Measurements from ENCODE around the gene KCTD4.
"Not testable (repeated sequence)": the region's sequence is repeated elsewhere in the genome, so short reads cannot be mapped to it uniquely, and the experiment has no call there.

The KCTD4 gene

DNA sequence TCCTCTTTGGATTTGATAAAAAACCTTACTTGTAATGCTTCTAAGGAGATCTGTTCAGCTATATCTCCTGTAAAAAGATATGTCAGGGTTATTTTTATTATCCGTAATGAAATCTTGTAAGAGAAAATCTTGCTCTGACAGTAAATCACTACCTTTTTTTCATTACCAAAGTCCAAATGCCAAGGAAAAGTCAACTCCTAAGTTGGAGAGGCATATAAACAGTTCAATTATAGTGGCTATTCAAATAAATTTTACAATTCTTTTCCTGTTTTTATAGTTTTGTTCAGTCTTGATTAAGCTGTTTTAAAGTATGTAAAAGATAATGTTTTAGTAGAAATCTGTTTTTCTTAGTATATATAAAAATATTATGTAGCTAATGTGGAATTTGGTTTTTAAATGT, 9.0 kb downstream of the KCTD4 start:
- Histone ChIP-seq H3K4me1 (ENCODE audit: control insufficient read depth, low read depth, low read length) (peaks cover 6% of the 10 kb centered on the region), H3K9ac (ENCODE audit: low read length) (no peak overlapping the region), H3K4me3 (ENCODE audit: low read length) (no peak overlapping the region), H3K9me3 (ENCODE audit: control insufficient read depth, low read depth, low read length) (no peaks in the 10 kb centered on the region), H3K27me3 (ENCODE audit: control insufficient read depth, insufficient read depth, low read length) (no peaks in the 10 kb centered on the region), H3K27ac (ENCODE audit: low read length) (no peak overlapping the region), H3K36me3 (ENCODE audit: control insufficient read depth, low read depth, low read length) (no peaks in the 10 kb centered on the region)

DNA sequence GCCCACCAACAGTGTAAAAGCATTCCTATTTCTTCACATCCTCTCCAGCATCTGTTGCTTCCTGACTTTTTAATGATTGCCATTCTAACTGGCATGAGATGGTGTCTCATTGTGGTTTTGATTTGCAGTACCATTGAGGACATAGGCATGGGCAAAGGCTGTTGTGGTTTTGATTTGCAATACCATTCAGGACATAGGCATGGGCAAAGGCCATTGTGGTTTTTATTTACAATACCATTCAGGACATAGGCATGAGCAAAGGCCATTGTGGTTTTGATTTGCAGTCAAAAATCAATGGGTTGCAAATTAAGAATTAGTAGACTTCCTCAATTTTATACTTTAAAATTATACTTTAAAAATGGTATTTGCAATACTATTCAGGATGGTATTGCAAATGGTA, 11.3 kb downstream of the KCTD4 start:
- H3K9ac ChIP-seq (ENCODE audit: low read length); H3K4me3 ChIP-seq (ENCODE audit: low read length); H3K36me3 ChIP-seq (ENCODE audit: control insufficient read depth, low read depth, low read length); H3K4me1 ChIP-seq (ENCODE audit: control insufficient read depth, low read depth, low read length); H3K9me3 ChIP-seq (ENCODE audit: control insufficient read depth, low read depth, low read length); H3K27me3 ChIP-seq (ENCODE audit: control insufficient read depth, insufficient read depth, low read length); H3K27ac ChIP-seq (ENCODE audit: low read length): not testable (repeated sequence)

DNA sequence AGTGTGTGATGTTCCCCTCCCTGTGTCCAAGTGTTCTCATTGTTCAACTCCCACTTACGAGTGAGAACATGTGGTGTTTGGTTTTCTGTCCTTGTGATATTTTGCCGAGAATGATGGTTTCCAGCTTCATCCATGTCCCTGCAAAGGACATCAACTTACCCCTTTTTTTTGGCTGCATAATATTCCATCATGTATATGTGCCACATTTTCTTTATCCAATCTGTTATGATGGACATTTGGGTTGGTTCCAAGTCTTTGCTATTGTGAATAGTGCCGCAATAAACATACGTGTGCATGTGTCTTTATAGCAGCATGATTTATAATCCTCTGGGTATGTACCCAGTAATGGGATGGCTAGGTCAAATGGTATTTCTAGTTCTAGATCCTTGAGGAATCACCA, 11.8 kb downstream of the KCTD4 start:
- not testable (repeated sequence) for H3K4me3 ChIP-seq (ENCODE audit: low read length); H3K36me3 ChIP-seq (ENCODE audit: control insufficient read depth, low read depth, low read length); H3K9ac ChIP-seq (ENCODE audit: low read length); H3K27ac ChIP-seq (ENCODE audit: low read length); H3K4me1 ChIP-seq (ENCODE audit: control insufficient read depth, low read depth, low read length); H3K27me3 ChIP-seq (ENCODE audit: control insufficient read depth, insufficient read depth, low read length); H3K9me3 ChIP-seq (ENCODE audit: control insufficient read depth, low read depth, low read length)

DNA sequence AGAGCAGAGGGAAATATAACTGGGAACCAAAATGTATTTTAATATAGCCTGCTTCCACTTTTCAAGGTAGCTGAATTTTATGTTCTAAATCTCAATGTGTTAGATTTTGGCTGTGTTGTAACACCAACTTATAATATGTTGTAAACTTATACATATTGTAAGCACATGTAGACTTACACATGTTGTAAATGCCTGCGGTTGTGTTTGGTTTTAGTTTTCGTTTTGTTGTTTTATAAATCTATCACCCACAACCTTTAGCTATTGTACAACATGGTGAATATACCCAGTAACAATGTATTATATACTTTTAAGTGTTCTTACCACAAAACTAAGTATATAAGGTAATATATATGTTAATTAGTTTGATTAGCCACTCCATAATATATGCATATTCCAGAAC, 15.6 kb downstream of the KCTD4 start:
- H3K36me3 ChIP-seq (ENCODE audit: control insufficient read depth, low read depth, low read length), result no peaks in the 10 kb centered on the region
- H3K27ac ChIP-seq (ENCODE audit: low read length), result no peak overlapping the region
- H3K4me1 ChIP-seq (ENCODE audit: control insufficient read depth, low read depth, low read length), result no peaks in the 10 kb centered on the region
- no peak overlapping the region for H3K4me3 ChIP-seq (ENCODE audit: low read length)
- H3K9ac ChIP-seq (ENCODE audit: low read length), result no peak overlapping the region
- H3K9me3 ChIP-seq (ENCODE audit: control insufficient read depth, low read depth, low read length), result no peaks in the 10 kb centered on the region
- no peaks in the 10 kb centered on the region for H3K27me3 ChIP-seq (ENCODE audit: control insufficient read depth, insufficient read depth, low read length)

DNA sequence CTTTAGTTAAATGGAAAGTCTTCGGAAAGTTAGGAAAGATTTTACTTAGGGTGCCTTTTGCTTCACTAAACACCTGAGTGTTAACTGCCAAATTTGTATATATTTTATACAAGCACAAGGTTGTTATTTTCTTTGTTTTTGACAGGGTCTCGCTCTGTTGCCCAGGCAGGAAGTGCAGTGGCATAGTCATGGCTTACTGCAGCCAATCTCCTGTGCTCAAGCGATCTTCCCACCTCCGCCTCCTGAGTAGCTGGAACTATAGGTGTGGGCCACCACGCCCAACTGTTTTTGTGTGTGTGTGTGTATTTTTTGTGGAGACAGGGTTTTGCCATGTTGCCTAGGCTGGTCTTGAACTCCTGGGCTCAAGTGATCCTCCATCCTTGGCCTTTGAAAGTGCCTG, 16.2 kb downstream of the KCTD4 start:
- Histone ChIP-seq H3K36me3 (ENCODE audit: control insufficient read depth, low read depth, low read length) (no peaks in the 10 kb centered on the region), H3K27me3 (ENCODE audit: control insufficient read depth, insufficient read depth, low read length) (no peaks in the 10 kb centered on the region), H3K4me3 (ENCODE audit: low read length) (no peak overlapping the region), H3K9me3 (ENCODE audit: control insufficient read depth, low read depth, low read length) (no peaks in the 10 kb centered on the region), H3K27ac (ENCODE audit: low read length) (no peak overlapping the region), H3K9ac (ENCODE audit: low read length) (no peak overlapping the region), H3K4me1 (ENCODE audit: control insufficient read depth, low read depth, low read length) (no peaks in the 10 kb centered on the region)

DNA sequence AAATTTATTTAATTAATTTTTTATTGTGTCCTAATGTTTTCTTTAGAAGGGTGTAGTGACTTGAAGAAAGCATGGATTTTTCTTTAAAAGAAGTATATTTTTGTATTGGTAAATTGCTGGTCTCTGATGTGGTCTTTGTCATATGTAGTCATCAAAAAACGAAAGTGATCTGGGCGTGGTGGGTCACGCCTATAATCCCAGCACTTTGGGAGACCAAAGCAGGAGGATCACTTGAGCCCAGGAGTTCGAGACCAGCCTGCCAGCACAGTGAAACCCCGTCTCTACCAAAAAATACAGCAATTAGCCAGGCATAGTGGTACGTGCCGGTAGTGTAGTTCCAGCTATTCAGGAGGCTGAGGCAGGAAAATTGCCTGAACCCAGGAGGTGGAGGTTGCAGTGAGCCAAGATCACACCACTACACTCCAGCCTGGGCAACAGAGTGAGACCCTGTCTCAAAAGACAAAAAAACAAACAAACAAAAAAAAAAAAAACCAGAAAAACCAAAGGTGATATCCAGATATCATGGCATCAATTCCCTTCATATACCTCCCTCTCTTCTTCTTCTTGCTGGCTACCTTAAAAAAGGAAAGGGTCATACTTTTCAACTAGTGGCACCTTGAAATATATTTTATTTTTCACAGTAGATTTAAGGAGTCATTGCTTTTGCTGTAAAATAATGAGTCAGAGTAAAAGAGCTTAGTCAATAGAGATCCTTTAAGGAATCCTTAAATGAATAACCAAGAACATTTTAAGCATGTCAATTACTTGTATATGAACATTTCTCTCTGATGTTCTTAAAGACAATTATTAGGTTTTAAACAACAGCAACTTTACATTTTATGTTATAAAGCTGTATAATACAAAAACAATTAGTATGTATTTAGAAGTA, 19.9 kb downstream of the KCTD4 start:
- no peaks in the 10 kb centered on the region for H3K36me3 ChIP-seq (ENCODE audit: control insufficient read depth, low read depth, low read length)
- no peak overlapping the region for H3K27ac ChIP-seq (ENCODE audit: low read length)
- H3K9ac ChIP-seq (ENCODE audit: low read length), result no peak overlapping the region
- no peaks in the 10 kb centered on the region for H3K9me3 ChIP-seq (ENCODE audit: control insufficient read depth, low read depth, low read length)
- H3K27me3 ChIP-seq (ENCODE audit: control insufficient read depth, insufficient read depth, low read length), result no peaks in the 10 kb centered on the region
- H3K4me3 ChIP-seq (ENCODE audit: low read length), result no peak overlapping the region
- no peaks in the 10 kb centered on the region for H3K4me1 ChIP-seq (ENCODE audit: control insufficient read depth, low read depth, low read length)

DNA sequence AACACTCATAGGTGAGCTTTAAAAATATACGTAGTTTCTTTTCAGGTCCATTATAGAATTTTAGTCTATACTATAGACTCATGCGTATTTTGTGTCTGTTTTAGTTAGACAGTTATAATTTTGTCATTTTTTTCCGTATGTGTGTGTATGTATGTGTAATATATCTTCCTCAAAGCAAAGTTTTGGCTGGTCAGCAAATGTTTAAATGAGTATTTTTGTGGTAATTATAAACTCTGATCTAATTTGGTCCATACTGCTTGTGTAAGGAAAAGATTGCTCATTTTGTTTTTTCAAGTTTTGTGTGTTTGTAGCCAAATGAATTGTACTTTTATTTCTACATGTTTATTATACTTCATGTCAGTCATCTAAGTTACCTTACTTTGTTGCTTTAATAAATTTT, 20.5 kb downstream of the KCTD4 start:
- Histone ChIP-seq H3K4me1 (ENCODE audit: control insufficient read depth, low read depth, low read length) (no peaks in the 10 kb centered on the region), H3K4me3 (ENCODE audit: low read length) (no peak overlapping the region), H3K27me3 (ENCODE audit: control insufficient read depth, insufficient read depth, low read length) (no peaks in the 10 kb centered on the region), H3K9ac (ENCODE audit: low read length) (no peak overlapping the region), H3K27ac (ENCODE audit: low read length) (no peak overlapping the region), H3K36me3 (ENCODE audit: control insufficient read depth, low read depth, low read length) (no peaks in the 10 kb centered on the region), H3K9me3 (ENCODE audit: control insufficient read depth, low read depth, low read length) (no peaks in the 10 kb centered on the region)

DNA sequence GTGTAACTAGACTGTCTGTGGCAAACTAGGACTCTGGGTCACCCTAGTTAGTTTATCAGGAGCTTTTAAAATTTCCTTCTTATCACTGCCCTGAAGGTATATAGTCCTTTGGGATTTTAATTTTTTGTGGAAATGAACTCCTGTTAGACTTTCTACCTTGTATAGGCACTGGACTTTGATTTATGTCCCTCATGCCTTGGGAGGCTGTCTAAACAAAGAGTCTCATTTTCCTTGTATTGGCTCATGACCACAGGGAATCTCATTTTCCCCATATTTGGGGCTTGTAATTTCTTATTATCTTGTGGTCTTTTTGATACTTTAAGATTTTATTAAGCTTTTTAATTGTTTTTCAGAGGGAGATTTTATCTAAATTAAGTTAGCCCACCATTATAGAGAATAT, 21.4 kb downstream of the KCTD4 start:
- H3K27ac ChIP-seq (ENCODE audit: low read length), result no peak overlapping the region
- no peak overlapping the region for H3K9ac ChIP-seq (ENCODE audit: low read length)
- no peaks in the 10 kb centered on the region for H3K4me1 ChIP-seq (ENCODE audit: control insufficient read depth, low read depth, low read length)
- no peak overlapping the region for H3K4me3 ChIP-seq (ENCODE audit: low read length)
- no peaks in the 10 kb centered on the region for H3K36me3 ChIP-seq (ENCODE audit: control insufficient read depth, low read depth, low read length)
- no peaks in the 10 kb centered on the region for H3K9me3 ChIP-seq (ENCODE audit: control insufficient read depth, low read depth, low read length)
- no peaks in the 10 kb centered on the region for H3K27me3 ChIP-seq (ENCODE audit: control insufficient read depth, insufficient read depth, low read length)

DNA sequence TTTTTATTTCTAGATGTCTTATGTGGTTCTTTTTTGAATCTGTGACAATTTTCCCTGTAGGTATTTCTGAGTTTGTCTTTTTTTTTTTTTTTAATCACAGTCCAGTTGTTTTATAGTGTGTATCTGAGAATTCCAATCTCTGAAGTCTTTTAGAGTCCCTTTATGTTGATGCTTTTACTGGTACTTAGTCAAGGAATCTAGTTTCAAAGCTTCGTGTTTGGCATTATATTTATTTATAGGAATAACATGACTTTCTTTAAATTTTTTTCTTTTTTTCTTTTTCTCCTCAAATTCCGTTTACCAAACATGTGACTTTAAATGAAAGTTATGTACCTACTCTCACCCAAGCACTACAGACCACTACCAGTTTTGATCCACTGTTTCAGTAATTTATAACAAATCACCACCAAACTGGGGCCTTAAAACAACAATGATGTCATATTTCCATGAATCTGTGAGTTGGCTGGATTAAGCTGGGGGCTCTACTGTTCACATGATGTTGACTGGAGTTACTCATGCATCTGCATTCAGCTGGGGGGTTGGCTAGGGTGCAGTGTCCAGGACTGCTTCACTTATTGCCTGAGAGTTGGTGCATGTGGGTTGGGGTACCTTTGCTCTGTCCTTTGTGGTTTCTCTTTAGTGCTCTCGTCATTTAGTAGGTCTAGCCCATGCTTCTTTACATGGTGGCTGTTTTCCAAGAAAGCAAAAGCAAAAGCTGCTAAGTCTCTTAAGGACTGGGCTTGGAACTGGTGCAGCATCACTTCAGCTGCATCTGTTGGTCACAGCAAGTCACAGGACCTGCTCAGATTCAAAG, 22.3 kb downstream of the KCTD4 start:
- H3K4me1 ChIP-seq (ENCODE audit: control insufficient read depth, low read depth, low read length), result no peaks in the 10 kb centered on the region
- no peak overlapping the region for H3K27ac ChIP-seq (ENCODE audit: low read length)
- no peak overlapping the region for H3K4me3 ChIP-seq (ENCODE audit: low read length)
- no peak overlapping the region for H3K9ac ChIP-seq (ENCODE audit: low read length)
- no peaks in the 10 kb centered on the region for H3K9me3 ChIP-seq (ENCODE audit: control insufficient read depth, low read depth, low read length)
- no peaks in the 10 kb centered on the region for H3K27me3 ChIP-seq (ENCODE audit: control insufficient read depth, insufficient read depth, low read length)
- no peaks in the 10 kb centered on the region for H3K36me3 ChIP-seq (ENCODE audit: control insufficient read depth, low read depth, low read length)

DNA sequence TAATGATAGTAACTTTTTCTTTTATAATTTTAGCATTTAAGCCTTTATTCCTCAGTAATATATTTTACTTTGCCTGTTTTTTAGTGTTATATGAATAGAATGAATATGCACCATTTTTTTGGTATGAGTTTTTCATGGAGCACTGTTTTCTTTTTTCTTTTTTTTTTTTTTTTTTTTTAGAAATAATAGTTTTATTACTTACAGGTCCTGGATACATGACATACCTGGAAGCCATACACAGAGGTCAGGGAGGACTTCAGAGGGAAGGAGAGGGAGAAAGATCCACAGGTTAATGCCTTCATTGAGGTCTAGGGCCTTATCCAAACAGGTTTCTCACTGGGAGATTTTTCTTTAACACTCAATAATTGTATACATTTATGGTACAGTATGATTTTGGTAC, 26.4 kb downstream of the KCTD4 start:
- Histone ChIP-seq H3K9ac (ENCODE audit: low read length) (no peak overlapping the region), H3K27me3 (ENCODE audit: control insufficient read depth, insufficient read depth, low read length) (no peaks in the 10 kb centered on the region), H3K27ac (ENCODE audit: low read length) (no peak overlapping the region), H3K4me1 (ENCODE audit: control insufficient read depth, low read depth, low read length) (no peaks in the 10 kb centered on the region), H3K36me3 (ENCODE audit: control insufficient read depth, low read depth, low read length) (no peaks in the 10 kb centered on the region), H3K4me3 (ENCODE audit: low read length) (no peak overlapping the region), H3K9me3 (ENCODE audit: control insufficient read depth, low read depth, low read length) (no peaks in the 10 kb centered on the region)

DNA sequence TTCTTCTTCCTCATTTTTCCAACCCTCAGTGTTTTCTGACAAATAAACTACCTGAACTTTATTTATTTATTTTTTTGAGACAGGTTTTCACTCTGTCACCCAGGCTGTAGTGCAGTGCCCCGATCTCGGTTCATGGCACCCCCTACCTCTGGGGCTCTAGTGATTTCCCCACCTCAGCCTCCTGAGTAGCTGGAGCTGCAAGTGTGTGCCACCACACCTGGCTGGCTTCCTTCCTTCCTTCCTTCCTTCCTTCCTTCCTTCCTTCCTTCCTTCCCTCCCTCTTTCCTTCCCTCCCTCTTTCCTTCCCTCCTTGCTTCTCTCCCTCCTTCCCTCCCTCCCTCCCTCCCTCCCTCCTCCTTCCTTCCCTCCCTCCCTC, 32.3 kb downstream of the KCTD4 start:
- H3K27ac ChIP-seq (ENCODE audit: low read length), result no peak overlapping the region
- H3K36me3 ChIP-seq (ENCODE audit: control insufficient read depth, low read depth, low read length), result peaks cover 3% of the 10 kb centered on the region
- no peak overlapping the region for H3K4me3 ChIP-seq (ENCODE audit: low read length)
- no peak overlapping the region for H3K9ac ChIP-seq (ENCODE audit: low read length)
- H3K27me3 ChIP-seq (ENCODE audit: control insufficient read depth, insufficient read depth, low read length), result no peaks in the 10 kb centered on the region
- H3K9me3 ChIP-seq (ENCODE audit: control insufficient read depth, low read depth, low read length), result no peaks in the 10 kb centered on the region
- H3K4me1 ChIP-seq (ENCODE audit: control insufficient read depth, low read depth, low read length), result no peaks in the 10 kb centered on the region

All from iPS-18a (cell line).